ENCODE data around the gene POLD2. TPM values are rescaled to one million over a fixed set of nuclear protein-coding genes. Genes with fewer than 3 reads are reported as not detected.

Gene POLD2
- polyA plus RNA-seq, 1 donor from 2014 or later, result 79.5 TPM

- TF ChIP-seq POLR2AphosphoS5 (IDR thresholded peaks at IDR 0.05) (no peak), SMC3 (conservative IDR thresholded peaks at IDR 0.05; ENCODE audit: poor library complexity) (no peak), CTCF (IDR thresholded peaks at IDR 0.05; ENCODE audit: poor library complexity, severe bottlenecking) (no peak), EZH2 (IDR thresholded peaks at IDR 0.05; ENCODE audit: borderline replicate concordance, insufficient read depth, low read length, poor library complexity, severe bottlenecking) (no peak), EP300 (conservative IDR thresholded peaks at IDR 0.05; ENCODE audit: poor library complexity, severe bottlenecking) (no peak), TAF1 (IDR thresholded peaks at IDR 0.05; ENCODE audit: low read depth) (no peak), RAD21 (conservative IDR thresholded peaks at IDR 0.05) (no peak), MXI1 (conservative IDR thresholded peaks at IDR 0.05; ENCODE audit: poor library complexity, severe bottlenecking) (no peak), REST (IDR thresholded peaks at IDR 0.05; ENCODE audit: borderline replicate concordance) (no peak)
- Histone ChIP-seq H3F3A (ENCODE audit: insufficient read depth, low read length, poor library complexity, severe bottlenecking) (no peaks in the 10 kb centered on the region), H4K20me1 (ENCODE audit: insufficient read depth) (no peaks in the 10 kb centered on the region), H3K9me3 (ENCODE audit: low read length) (no peaks in the 10 kb centered on the region), H3K9ac (ENCODE audit: low read length) (no peak within 1 kb of the TSS), H3K36me3 (ENCODE audit: insufficient read depth, low read length) (no peaks in the 10 kb centered on the region), H2AFZ (ENCODE audit: low read depth, low read length) (no peak within 1 kb of the TSS), H3K27ac (ENCODE audit: low read length) (no peak within 1 kb of the TSS), H3K4me2 (ENCODE audit: low read length) (no peak within 1 kb of the TSS), H3K79me2 (replicated peaks; ENCODE audit: insufficient read depth, low read length) (no peaks in the 10 kb centered on the region), H3K9me2 (ENCODE audit: insufficient read depth, low read length) (no peaks in the 10 kb centered on the region), H3K4me3 (ENCODE audit: low read length) (peak within 1 kb of the TSS; percentile 49), H3K27me3 (ENCODE audit: insufficient read depth, low read depth, low read length) (peaks cover 19% of the 10 kb centered on the region)
Measured at GRCh38 chr7:44103923-44104859, 19.2 kb downstream of the POLD2 start, which contains the start of gene AEBP1. AEBP1 (plus strand) TSS chr7:44104345; CDS start chr7:44104666, 321 bp downstream.

- H3K4me3 ChIP-seq (ENCODE audit: low read length), result peak overlapping the region; percentile 28
- H3K79me2 ChIP-seq (replicated peaks; ENCODE audit: insufficient read depth, low read length), result no peaks in the 10 kb centered on the region
- peaks cover 19% of the 10 kb centered on the region for H3K27me3 ChIP-seq (ENCODE audit: insufficient read depth, low read depth, low read length)
- H3K27ac ChIP-seq (ENCODE audit: low read length), result no peak overlapping the region
- no peaks in the 10 kb centered on the region for H3F3A ChIP-seq (ENCODE audit: insufficient read depth, low read length, poor library complexity, severe bottlenecking)
- H4K20me1 ChIP-seq (ENCODE audit: insufficient read depth), result no peaks in the 10 kb centered on the region
- no peaks in the 10 kb centered on the region for H3K9me2 ChIP-seq (ENCODE audit: insufficient read depth, low read length)
- H3K9ac ChIP-seq (ENCODE audit: low read length), result no peak overlapping the region
- no peaks in the 10 kb centered on the region for H3K36me3 ChIP-seq (ENCODE audit: insufficient read depth, low read length)
- no peaks in the 10 kb centered on the region for H3K9me3 ChIP-seq (ENCODE audit: low read length)
- TF ChIP-seq MXI1 (conservative IDR thresholded peaks at IDR 0.05; ENCODE audit: poor library complexity, severe bottlenecking) (no peak), REST (IDR thresholded peaks at IDR 0.05; ENCODE audit: borderline replicate concordance) (no peak), POLR2AphosphoS5 (IDR thresholded peaks at IDR 0.05) (no peak), EP300 (conservative IDR thresholded peaks at IDR 0.05; ENCODE audit: poor library complexity, severe bottlenecking) (no peak), EZH2 (IDR thresholded peaks at IDR 0.05; ENCODE audit: borderline replicate concordance, insufficient read depth, low read length, poor library complexity, severe bottlenecking) (no peak), TAF1 (IDR thresholded peaks at IDR 0.05; ENCODE audit: low read depth) (no peak), SMC3 (conservative IDR thresholded peaks at IDR 0.05; ENCODE audit: poor library complexity) (no peak), CTCF (IDR thresholded peaks at IDR 0.05; ENCODE audit: poor library complexity, severe bottlenecking) (no peak), RAD21 (conservative IDR thresholded peaks at IDR 0.05) (no peak)
- no peak overlapping the region for H3K4me2 ChIP-seq (ENCODE audit: low read length)
- H2AFZ ChIP-seq (ENCODE audit: low read depth, low read length), result no peak overlapping the region
Measured at GRCh38 chr7:44103566-44103922, 19.8 kb downstream of the POLD2 start.
